HG03108 (cell line): ENCODE data around the gene SMU1.
A peak's percentile ranks its signal among the peaks of the same experiment; 100 is the strongest.

Experiments used
- ATAC-seq: cut with Tn5 transposase; IDR thresholded peaks from one replicate; pipeline ENCODE4 v1.9.1; 2021; ENCODE audit warnings: moderate library complexity; ENCODE audit not compliant: unreplicated experiment

SMU1 gene

GRCh38 chr9:33048054-33048465 lies 28.4 kb downstream of the SMU1 start:
- no peak for ATAC-seq

- no peak for ATAC-seq
Measured at GRCh38 chr9:33046061-33046460, 30.4 kb downstream of the SMU1 start.

GRCh38 chr9:33044677-33045282 lies 31.7 kb downstream of the SMU1 start:
- no peak for ATAC-seq

- ATAC-seq: peak; percentile 81
Measured at GRCh38 chr9:33044162-33044673, 32.3 kb downstream of the SMU1 start.

GRCh38 chr9:33043671-33044070 lies 32.8 kb downstream of the SMU1 start:
- ATAC-seq: no peak

GRCh38 chr9:33042473-33042872 lies 34.0 kb downstream of the SMU1 start:
- ATAC-seq: no peak

- ATAC-seq: no peak
Measured at GRCh38 chr9:33041432-33042188, 34.9 kb downstream of the SMU1 start.

GRCh38 chr9:33040792-33041431 lies 35.6 kb downstream of the SMU1 start:
- ATAC-seq: no peak

- ATAC-seq: no peak
Measured at GRCh38 chr9:33032865-33033264, 43.6 kb downstream of the SMU1 start.

- ATAC-seq: no peak
Measured at GRCh38 chr9:33032292-33032691, 44.2 kb downstream of the SMU1 start.

GRCh38 chr9:33030285-33030684 lies 46.2 kb downstream of the SMU1 start:
- no peak for ATAC-seq

GRCh38 chr9:33029231-33029786 lies 47.2 kb downstream of the SMU1 start:
- no peak for ATAC-seq

- ATAC-seq: peak; percentile 33
Measured at GRCh38 chr9:33025572-33026342, 50.7 kb downstream of the SMU1 start.

- ATAC-seq: peak; percentile 92
Measured at GRCh38 chr9:33024966-33025571, 51.4 kb downstream of the SMU1 start, which contains the start of gene DNAJA1. Gene DNAJA1, plus strand, starts transcription at chr9:33025273. Its CDS starts 1,212 bp downstream, at chr9:33026485.

GRCh38 chr9:33024126-33024965 lies 52.1 kb downstream of the SMU1 start:
- no peak for ATAC-seq

GRCh38 chr9:33023661-33024060 lies 52.8 kb downstream of the SMU1 start:
- no peak for ATAC-seq

- no peak for ATAC-seq
Measured at GRCh38 chr9:33022755-33023154, 53.7 kb downstream of the SMU1 start.

GRCh38 chr9:33022303-33022702 lies 54.2 kb downstream of the SMU1 start:
- no peak for ATAC-seq

- no peak for ATAC-seq
Measured at GRCh38 chr9:33019797-33020196, 56.7 kb downstream of the SMU1 start.
